HG03103 (cell line): Measurements from ENCODE around the gene PSMC3IP.
A peak's percentile ranks its signal among the peaks of the same experiment; 100 is the strongest.
"Not testable (repeated sequence)": the region's sequence is repeated elsewhere in the genome, so short reads cannot be mapped to it uniquely, and the experiment has no call there.

Experiments
- ATAC-seq: cut with Tn5 transposase; IDR thresholded peaks from one replicate; pipeline ENCODE4 v1.9.1; 2021; ENCODE audit warnings: low read depth; ENCODE audit not compliant: unreplicated experiment

The PSMC3IP gene

GRCh38 chr17:42541041-42541833, 36.3 kb downstream of the PSMC3IP start:
- ATAC-seq, result no peak

DNA sequence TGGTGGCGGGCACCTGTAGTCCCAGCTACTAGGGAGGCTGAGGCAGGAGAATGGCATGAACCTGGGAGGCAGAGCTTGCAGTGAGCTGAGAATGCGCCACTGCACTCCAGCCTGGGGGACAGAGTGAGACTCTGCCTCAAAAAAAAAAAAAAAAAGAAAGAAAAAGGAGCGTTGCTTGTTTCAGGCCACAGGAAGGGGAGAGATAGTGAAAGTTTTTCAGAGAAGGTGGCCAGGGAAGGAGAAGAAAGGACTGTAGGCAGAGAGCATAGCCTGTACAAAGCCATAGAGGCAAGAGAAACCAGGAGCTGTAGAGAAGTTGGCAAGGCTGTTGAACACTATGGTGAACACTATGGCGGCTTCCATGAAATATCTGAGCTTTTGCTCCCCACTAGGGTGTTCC, 37.0 kb downstream of the PSMC3IP start:
- not testable (repeated sequence) for ATAC-seq

GRCh38 chr17:42538482-42538881, 39.0 kb downstream of the PSMC3IP start:
- ATAC-seq, result no peak

DNA sequence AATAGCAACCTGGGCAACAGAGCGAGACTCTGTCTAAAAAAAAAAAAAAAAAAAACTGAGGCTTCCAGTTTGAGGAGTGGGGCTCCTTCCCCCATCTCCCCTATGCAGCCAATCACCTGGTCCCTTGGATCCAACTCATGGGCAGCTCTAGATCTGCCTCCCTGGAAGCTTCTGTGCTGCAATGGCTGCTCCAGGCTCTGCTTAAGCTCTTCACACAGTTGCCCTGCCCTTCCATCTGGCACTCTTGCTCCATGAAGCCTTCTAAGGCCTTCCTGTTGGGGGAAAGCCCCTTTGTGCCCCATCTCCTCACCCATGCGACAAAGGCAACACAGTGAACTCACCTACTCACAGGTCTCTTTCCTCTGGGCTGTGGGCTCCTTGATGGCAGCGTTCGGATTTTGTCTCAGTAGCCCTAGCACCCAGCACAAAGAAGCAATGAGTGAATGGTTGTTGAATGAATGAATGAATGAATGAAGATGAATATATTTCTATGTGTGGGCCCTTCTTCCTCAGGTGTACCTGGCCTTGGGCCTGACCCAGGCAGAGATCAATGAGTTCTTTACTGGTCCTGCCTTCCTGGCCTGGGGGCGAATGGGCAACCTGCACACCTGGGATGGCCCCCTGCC, 39.6 kb downstream of the PSMC3IP start:
- ATAC-seq, result no peak

DNA sequence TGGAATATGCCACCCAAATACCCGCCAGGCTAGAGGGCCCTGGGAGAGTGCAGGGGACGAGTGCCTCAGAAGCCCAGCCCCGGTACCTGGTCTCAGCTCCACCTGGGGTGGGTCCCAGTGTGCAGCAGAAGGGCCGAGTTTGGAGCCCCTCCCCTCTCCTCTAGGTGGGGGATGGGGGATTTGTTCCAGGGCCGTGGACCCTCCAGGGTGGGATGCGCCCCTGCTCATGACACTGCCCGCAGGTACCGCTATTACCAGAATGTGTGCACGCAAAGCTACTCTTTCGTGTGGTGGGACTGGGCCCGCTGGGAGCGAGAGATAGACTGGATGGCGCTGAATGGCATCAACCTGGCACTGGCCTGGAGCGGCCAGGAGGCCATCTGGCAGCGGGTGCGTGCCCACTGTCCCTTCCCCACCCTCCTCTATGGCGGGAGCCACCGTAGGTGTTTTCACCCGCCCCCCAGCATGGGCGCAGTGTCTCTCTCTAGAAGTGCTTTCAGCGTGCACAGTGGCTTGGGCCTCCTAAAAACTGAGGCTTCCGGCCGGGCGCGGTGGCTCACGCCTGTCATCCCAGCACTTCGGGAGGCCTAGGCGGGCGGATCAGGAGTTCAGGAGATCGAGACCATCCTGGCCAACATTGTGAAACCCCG, 40.2 kb downstream of the PSMC3IP start:
- no peak for ATAC-seq

- peak; percentile 38 for ATAC-seq
Observed at GRCh38 chr17:42536372-42537155, 41.0 kb downstream of the PSMC3IP start.

GRCh38 chr17:42536048-42536371, 41.5 kb downstream of the PSMC3IP start, which contains the start of gene NAGLU:
TSS of gene NAGLU (plus strand) at chr17:42536241. CDS start at chr17:42536273, 32 bp downstream.
- peak; percentile 70 for ATAC-seq

DNA sequence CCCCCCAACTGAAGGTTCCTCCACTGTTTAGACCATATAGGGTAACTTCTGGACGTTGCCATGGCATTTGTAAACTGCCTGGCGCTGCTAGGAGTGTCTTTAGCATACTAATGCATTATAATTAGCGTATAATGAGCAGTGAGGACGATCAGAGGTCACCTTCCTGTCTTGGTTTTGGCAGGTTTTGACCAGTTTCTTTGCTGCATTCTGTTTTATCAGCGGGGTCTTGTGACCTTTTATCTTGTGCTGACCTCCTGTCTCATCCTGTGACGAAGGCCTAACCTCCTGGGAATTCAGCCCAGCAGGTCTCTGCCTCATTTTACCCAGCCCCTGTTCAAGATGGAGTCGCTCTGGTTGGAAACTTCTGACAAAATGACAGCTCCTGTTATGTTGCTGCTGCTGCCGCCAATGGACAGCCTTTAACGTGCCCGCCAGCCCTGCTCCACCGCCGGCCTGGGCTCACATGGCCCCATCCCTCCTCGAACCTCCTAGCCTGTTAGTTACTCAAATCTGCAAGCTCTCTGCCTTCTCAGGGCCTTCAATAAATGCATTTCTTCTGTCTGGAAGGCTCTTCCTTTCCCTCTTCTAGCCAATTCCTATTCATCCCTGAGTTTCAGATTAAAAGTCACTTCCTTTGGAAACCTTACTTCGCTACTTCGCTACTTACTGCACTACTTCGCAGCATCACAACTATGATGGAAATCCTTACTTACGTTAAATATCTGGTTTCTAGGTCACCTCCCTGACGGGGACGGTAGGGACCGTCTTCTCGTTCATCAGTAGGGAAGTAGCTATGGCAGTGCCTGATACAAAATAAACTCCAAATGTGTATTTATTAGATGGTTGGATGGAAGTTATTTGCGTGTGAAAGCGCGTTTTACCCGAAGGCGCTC, 42.1 kb downstream of the PSMC3IP start:
- ATAC-seq, result no peak

DNA sequence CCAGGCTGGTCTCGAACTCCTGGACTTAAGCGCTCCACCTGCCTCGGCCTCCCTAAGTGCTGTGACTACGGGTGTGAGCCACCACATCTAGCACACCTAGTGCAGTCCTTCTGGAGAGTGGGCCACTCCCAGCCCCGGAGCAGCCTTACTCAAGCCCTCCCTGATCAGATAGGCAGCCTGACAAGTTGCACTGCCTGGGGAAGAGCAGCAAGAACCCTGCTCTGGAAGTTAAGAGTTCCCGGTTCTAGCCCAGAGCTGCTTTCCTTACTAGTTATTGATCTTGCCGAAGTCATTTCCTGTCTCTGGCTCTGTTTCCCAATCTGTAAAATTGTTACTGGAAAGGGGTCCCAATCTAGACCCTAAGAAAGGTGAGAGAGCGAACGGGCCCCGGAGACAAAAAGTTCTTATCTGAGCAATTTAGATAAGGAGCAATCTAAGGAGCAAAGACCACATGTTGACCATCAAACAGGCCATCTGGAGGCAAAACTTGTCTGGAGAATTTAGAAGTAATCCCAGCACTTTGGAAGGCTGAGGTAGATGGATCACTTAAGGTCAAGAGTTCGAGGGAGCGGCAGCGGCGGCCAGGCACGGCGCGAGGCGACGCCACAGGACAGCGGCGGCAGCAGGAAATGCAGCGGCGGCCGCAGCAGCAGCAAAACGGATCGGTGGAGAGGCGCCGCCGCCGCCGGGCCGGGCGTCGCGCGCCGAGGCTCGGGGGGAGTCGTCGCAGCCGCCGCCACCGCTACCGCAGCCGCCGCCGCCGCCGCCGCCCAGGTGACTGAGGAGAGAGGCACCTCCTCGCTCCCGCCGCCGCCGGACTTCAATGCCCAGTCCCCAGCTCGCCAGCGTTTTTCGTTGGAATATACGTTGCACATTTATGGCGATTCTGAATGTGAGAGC, 45.8 kb downstream of the PSMC3IP start:
- ATAC-seq, result no peak

DNA sequence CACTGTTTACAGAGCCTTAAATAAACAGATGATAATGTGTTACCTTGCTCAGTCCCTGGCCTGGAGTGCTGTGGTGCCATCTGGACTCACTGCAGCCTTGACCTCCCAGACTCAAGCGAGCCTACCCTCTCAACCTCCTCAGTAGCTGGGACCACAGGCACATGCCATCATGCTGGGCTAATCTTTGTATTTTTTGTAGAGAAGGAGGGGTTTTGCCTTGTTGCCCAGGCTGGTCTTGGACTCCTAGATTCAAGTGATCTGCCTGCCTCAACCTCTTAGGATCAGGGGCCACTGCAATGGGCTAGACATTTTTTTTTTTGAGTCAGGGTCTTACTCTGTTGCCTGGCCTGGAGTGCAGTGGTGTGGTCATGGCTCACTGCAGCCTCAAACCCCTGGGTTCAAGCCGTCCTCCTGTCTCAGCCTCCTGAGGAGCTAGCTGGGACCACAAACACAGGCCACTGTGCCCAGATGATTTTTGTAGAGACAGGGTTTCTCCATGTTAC, 46.5 kb downstream of the PSMC3IP start:
- ATAC-seq, result no peak

DNA sequence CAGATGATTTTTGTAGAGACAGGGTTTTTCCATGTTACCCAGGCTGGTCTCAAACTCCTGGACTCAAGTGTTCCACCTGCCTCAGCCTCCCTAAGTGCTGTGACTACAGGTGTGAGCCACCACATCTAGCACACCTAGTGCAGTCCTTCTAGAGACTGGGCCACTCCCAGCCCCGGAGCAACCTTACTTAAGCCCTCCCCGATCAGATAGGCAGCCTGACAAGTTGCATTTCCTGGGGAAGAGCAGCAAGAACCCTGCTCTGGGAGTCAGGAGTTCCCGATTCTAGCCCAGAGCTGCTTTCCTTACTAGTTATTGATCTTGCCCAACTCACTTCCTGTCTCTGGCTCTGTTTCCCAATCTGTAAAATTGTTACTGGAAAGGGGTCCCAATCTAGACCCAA, 48.5 kb downstream of the PSMC3IP start:
- no peak for ATAC-seq

DNA sequence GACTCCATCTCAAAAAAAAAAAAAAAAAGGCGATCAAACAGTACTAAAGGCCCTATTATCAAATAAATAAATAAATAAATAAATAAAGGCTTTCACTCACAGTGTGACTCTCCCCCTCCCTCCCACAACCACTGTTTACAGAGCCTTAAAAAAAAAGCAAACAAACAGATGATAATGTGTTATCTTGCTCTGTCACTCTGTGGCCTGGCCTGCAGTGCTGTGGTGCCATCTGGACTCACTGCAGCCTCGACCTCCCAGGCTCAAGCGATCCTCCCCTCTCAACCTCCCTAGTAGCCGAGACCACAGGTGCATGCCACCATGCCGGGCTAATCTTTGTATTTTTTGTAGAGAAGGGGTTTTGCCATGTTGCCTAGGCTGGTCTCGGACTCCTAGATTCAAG, 49.6 kb downstream of the PSMC3IP start:
- no peak for ATAC-seq

GRCh38 chr17:42526031-42526444, 51.5 kb downstream of the PSMC3IP start:
- no peak for ATAC-seq

GRCh38 chr17:42525221-42525620, 52.3 kb downstream of the PSMC3IP start:
- ATAC-seq, result no peak

DNA sequence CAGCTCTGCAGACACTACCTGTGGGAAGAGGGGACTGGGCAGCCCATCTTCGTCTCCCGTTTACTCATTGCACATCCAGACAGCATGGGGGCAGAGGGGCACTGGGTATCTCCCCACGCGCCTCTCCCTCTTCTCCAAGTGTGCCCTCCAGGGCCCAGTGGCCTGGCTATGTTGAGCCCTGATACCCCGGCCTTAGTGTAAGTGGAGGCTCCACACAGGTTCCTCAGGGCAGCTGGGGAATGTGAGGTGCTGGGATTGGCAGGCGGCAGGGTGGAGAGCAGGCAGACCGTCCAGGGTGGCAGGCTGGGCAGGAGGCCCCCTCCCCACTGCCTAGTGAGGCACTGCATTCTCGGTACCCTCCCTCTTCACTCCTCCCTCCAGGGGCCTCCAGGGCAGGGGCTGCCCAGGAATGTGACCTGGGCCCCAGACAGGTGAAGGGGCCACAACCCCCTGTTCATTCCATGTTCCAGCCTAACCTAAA, 54.7 kb downstream of the PSMC3IP start:
- no peak for ATAC-seq
